ENCODE data around the gene VTI1A.

GRCh38 chr10:112696592-112696991 is 249.6 kb downstream of the VTI1A start:
- TF ChIP-seq, protein P1, sequence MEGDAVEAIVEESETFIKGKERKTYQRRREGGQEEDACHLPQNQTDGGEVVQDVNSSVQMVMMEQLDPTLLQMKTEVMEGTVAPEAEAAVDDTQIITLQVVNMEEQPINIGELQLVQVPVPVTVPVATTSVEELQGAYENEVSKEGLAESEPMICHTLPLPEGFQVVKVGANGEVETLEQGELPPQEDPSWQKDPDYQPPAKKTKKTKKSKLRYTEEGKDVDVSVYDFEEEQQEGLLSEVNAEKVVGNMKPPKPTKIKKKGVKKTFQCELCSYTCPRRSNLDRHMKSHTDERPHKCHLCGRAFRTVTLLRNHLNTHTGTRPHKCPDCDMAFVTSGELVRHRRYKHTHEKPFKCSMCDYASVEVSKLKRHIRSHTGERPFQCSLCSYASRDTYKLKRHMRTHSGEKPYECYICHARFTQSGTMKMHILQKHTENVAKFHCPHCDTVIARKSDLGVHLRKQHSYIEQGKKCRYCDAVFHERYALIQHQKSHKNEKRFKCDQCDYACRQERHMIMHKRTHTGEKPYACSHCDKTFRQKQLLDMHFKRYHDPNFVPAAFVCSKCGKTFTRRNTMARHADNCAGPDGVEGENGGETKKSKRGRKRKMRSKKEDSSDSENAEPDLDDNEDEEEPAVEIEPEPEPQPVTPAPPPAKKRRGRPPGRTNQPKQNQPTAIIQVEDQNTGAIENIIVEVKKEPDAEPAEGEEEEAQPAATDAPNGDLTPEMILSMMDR (IDR thresholded peaks at IDR 0.05) = no peak
- no peak for TF ChIP-seq CHD2 (IDR thresholded peaks at IDR 0.05; ENCODE audit: low read length, partially characterized antibody)

All from A549 (cell line).